HG03175 (cell line): ENCODE results near the gene RAG1.

Experiments
- ATAC-seq: cut with Tn5 transposase; IDR thresholded peaks from one replicate; pipeline ENCODE4 v1.9.1; 2021; ENCODE audit warnings: mild to moderate bottlenecking, moderate library complexity; ENCODE audit not compliant: unreplicated experiment

Gene RAG1

GRCh38 chr11:36588099-36588498 is 20.3 kb downstream of the RAG1 start:
- no peak for ATAC-seq

GRCh38 chr11:36590513-36590912 is 22.7 kb downstream of the RAG1 start:
- no peak for ATAC-seq

GRCh38 chr11:36591433-36591832 is 23.6 kb downstream of the RAG1 start:
- no peak for ATAC-seq

DNA sequence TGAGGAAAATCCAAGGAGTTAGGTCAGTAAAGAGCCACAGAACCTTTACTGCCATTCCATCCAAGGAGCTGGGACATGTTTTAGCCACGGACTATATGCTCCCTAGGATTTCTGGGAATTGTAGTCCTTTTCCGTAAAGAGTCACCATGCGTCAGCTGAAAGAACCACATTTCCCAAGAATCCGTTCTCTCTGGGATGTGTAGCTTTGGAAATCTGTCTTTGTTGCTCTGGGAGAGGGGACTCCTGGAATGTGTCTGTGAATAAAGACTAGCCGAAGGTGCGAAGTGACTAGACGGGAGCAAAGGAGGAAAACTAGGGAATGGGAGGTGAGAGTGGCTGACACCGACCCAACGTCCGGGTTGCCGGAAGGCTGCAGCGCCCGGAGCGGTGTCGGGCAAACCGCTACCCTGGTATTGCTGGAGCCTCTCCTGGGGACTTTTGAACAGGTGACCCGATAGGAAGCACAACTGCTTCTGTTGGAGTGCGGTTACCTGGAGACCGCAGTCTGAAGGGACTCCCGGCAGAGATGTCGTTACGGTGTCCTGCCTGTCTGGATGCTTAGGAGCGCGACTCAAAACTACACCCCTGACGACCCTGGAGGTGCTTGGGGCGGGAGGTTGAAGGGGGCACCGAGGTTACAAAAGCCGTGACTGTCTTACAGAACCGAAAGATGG is 26.6 kb downstream of the RAG1 start, which contains the start of gene IFTAP:
TSS of gene IFTAP (plus strand) at position 187 of the 674 bp plus-strand sequence. CDS start 15,602 bp downstream, outside the sequence.
- peak; percentile 67 for ATAC-seq

- no peak for ATAC-seq
Measured at GRCh38 chr11:36596880-36597279, 29.1 kb downstream of the RAG1 start.

DNA sequence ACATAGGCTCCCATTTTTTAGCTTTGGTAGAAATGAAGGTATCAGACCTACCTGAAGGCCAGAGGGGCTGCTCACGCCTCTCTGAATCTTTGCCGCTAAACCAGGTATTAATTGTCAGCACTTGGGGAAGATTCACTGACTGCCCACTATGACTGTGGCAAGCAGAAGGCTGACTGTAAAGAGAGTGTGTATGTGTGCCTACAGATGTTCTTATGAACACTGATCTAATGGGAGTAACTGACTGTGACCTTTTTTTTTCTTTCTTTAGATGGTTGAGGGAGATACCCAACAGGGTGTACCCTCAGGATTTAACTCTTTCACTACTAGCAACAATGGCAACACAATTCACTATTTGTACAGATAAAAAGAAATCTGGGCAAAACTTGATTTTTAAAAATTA is 30.2 kb downstream of the RAG1 start, which contains the start of gene RAG2:
TSS of gene RAG2 (minus strand) at position 186 of the 400 bp plus-strand sequence. CDS start 4,068 bp downstream, outside the sequence.
- no peak for ATAC-seq

DNA sequence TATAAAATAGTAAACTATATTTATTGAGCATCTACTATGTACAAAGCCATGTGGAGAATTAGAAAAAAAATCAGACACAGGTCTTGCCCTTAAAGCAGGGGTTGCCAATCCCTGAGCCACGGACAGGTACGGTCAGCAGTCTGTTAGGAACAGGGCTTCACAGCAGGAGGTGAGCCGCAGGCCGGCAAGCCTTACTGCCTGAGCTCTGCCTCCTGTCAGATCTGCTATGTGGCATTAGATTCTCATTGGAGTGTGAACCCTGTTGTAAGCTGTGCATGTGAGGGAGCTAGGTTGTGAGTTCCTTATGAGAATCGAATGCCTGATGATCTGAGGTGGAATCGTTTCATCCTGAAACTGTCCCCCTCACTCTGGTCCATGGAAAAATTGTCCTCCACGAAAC is 32.4 kb downstream of the RAG1 start:
- ATAC-seq, result no peak

DNA sequence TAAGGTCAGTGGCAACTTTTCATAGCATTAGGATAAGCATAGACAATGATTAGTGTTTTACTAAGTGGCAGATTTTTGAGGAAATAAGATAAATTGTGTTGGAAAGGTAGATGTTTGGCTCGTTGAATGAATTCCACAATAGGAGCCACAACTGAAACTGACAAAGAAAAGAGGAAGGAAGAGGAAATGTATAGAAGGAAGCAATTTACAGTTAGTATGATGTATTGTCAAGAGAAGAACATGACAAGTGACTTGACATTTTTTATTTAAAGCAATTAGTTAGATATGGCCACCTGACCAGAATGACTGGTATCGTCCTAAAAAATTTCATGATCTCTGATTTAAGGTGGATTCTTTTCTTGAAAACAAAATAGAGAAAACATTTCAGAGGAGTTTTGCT is 33.3 kb downstream of the RAG1 start:
- ATAC-seq, result no peak

GRCh38 chr11:36602135-36602534 is 34.3 kb downstream of the RAG1 start:
- no peak for ATAC-seq

GRCh38 chr11:36605221-36606216 is 37.7 kb downstream of the RAG1 start:
- no peak for ATAC-seq

- no peak for ATAC-seq
Measured at GRCh38 chr11:36608491-36609199, 40.8 kb downstream of the RAG1 start.

DNA sequence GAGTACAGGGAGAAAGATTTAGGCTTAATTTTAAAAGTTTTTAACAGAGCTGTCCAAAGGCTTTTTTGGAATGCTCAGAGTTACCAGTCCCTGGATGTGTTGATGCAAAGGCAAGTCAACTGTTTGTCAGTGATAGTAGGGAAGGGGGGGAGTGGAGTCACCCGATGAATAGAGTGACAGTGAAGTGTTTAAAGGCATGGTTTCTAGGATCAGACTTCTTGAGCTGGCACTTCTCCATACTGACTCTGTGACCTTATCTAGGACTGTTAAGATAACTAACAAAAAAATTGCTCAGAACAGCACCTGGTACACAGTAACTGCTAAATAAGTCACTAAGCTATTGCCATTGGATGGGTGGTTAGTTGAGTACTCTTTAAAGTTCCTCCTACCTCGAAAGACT is 41.6 kb downstream of the RAG1 start:
- ATAC-seq, result no peak

GRCh38 chr11:36615826-36616225 is 48.0 kb downstream of the RAG1 start:
- ATAC-seq, result no peak

GRCh38 chr11:36617543-36618362 is 49.9 kb downstream of the RAG1 start:
- no peak for ATAC-seq

DNA sequence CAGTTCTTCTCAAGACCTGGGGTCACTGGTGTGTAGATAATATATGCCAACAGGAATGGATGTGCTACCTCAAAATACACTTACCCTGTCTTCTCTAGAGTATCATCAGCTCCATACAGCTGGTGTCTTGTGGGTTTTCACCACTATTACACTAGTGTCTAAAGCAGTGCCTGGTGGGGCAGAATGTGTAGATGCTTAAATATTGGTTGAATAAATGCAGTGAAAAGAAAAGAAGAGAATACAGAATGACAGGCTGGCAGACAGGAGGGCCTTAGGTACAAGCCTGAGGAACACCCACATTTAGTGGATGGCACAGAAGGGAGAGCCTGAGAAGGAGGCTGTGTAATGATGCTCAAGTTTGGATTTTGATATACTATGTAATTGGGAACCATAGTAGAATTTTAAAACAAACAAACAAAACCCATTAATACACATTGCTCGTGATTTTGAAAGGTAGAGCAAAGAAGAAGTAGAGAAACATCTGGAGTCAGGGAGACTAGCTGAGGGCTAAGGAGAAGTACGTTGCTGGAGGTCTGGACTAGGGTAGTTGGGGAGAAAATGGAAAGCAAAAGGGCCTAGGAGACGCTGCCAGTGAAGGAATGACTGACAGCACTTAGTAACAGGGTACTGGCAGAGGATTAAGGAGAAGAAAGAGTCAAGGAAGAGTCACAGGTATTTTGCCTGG is 50.7 kb downstream of the RAG1 start:
- ATAC-seq, result no peak

GRCh38 chr11:36619502-36619901 is 51.7 kb downstream of the RAG1 start:
- no peak for ATAC-seq

DNA sequence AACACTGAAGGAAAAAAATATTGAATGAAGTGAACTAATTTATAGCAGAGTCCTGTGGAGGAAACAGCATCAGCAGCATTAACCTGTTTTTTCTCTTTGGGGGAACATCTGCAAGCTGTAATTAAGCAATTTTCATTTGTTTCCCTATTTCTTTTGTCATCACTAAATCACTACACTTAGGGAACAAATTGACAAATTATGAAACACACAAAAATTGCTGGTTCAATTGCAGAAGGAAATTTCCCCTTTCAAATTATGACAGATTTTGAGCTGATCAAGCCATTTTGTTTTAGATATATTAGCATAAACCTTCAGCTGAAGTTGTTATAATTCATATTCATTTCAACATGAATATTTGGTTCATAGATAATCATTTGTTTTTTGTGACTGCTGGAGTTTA is 52.4 kb downstream of the RAG1 start:
- no peak for ATAC-seq

- no peak for ATAC-seq
Measured at GRCh38 chr11:36622431-36623136, 54.8 kb downstream of the RAG1 start.

GRCh38 chr11:36623494-36623893 is 55.7 kb downstream of the RAG1 start:
- ATAC-seq, result no peak
